ENCODE data around the gene ZNF660.
"Not testable (repeated sequence)": the region's sequence is repeated elsewhere in the genome, so short reads cannot be mapped to it uniquely, and the experiment has no call there.

ZNF660 gene

GRCh38 chr3:44584646-44585501 lies at the start of gene ZNF660:
Gene ZNF660 (plus strand): TSS chr3:44584964. CDS start chr3:44594194, 9,230 bp downstream.
- Histone ChIP-seq H3K9me3 (ENCODE audit: control insufficient read depth, insufficient read depth, low read length) (no peaks in the 10 kb centered on the region), H3K4me1 (ENCODE audit: control insufficient read depth, insufficient read depth, low read length) (peaks cover 2% of the 10 kb centered on the region), H3K9ac (ENCODE audit: low read depth, low read length) (peak within 1 kb of the TSS; percentile 96), H3K4me3 (ENCODE audit: low read depth, low read length) (peak within 1 kb of the TSS; percentile 92), H3K36me3 (ENCODE audit: control insufficient read depth, insufficient read depth, low read length) (peaks cover 8% of the 10 kb centered on the region), H3K27me3 (ENCODE audit: control insufficient read depth, insufficient read depth, low read length) (no peaks in the 10 kb centered on the region)

GRCh38 chr3:44535364-44535763 lies 49.4 kb upstream of the ZNF660 start:
- Histone ChIP-seq H3K4me3 (ENCODE audit: low read depth, low read length) (no peak overlapping the region), H3K36me3 (ENCODE audit: control insufficient read depth, insufficient read depth, low read length) (no peaks in the 10 kb centered on the region), H3K4me1 (ENCODE audit: control insufficient read depth, insufficient read depth, low read length) (no peaks in the 10 kb centered on the region), H3K9ac (ENCODE audit: low read depth, low read length) (no peak overlapping the region), H3K9me3 (ENCODE audit: control insufficient read depth, insufficient read depth, low read length) (no peaks in the 10 kb centered on the region), H3K27me3 (ENCODE audit: control insufficient read depth, insufficient read depth, low read length) (peaks cover 10% of the 10 kb centered on the region)

- H3K4me1 ChIP-seq (ENCODE audit: control insufficient read depth, insufficient read depth, low read length); H3K27me3 ChIP-seq (ENCODE audit: control insufficient read depth, insufficient read depth, low read length); H3K36me3 ChIP-seq (ENCODE audit: control insufficient read depth, insufficient read depth, low read length): not testable (repeated sequence)
These were observed 40.0 kb upstream of the ZNF660 start for GRCh38 chr3:44544811-44545210.

GRCh38 chr3:44554626-44555592 lies 29.9 kb upstream of the ZNF660 start, which contains the start of gene ZKSCAN7:
Gene ZKSCAN7 (plus strand): TSS chr3:44555193. CDS start chr3:44557048, 1,855 bp downstream.
- Histone ChIP-seq H3K9ac (ENCODE audit: low read depth, low read length) (peak within 1 kb of the TSS; percentile 96), H3K9me3 (ENCODE audit: control insufficient read depth, insufficient read depth, low read length) (no peaks in the 10 kb centered on the region), H3K4me1 (ENCODE audit: control insufficient read depth, insufficient read depth, low read length) (peaks cover 5% of the 10 kb centered on the region), H3K4me3 (ENCODE audit: low read depth, low read length) (peak within 1 kb of the TSS; percentile 99), H3K36me3 (ENCODE audit: control insufficient read depth, insufficient read depth, low read length) (peaks cover 14% of the 10 kb centered on the region), H3K27me3 (ENCODE audit: control insufficient read depth, insufficient read depth, low read length) (peaks cover 21% of the 10 kb centered on the region)

More at GRCh38 chr3:44544811-44545210, 40.0 kb upstream of the ZNF660 start:
- not testable (repeated sequence) for H3K4me3 ChIP-seq (ENCODE audit: low read depth, low read length); H3K9me3 ChIP-seq (ENCODE audit: control insufficient read depth, insufficient read depth, low read length); H3K9ac ChIP-seq (ENCODE audit: low read depth, low read length)

- Histone ChIP-seq H3K4me1 (ENCODE audit: control insufficient read depth, insufficient read depth, low read length) (peaks cover 5% of the 10 kb centered on the region), H3K27me3 (ENCODE audit: control insufficient read depth, insufficient read depth, low read length) (peaks cover 21% of the 10 kb centered on the region), H3K4me3 (ENCODE audit: low read depth, low read length) (peak overlapping the region; percentile 99), H3K9me3 (ENCODE audit: control insufficient read depth, insufficient read depth, low read length) (no peaks in the 10 kb centered on the region), H3K9ac (ENCODE audit: low read depth, low read length) (peak overlapping the region; percentile 96), H3K36me3 (ENCODE audit: control insufficient read depth, insufficient read depth, low read length) (peaks cover 18% of the 10 kb centered on the region)
These were observed 29.0 kb upstream of the ZNF660 start for GRCh38 chr3:44555723-44556122.

GRCh38 chr3:44557074-44557473 lies 27.7 kb upstream of the ZNF660 start:
- no peak overlapping the region for H3K4me3 ChIP-seq (ENCODE audit: low read depth, low read length)
- H3K27me3 ChIP-seq (ENCODE audit: control insufficient read depth, insufficient read depth, low read length): peaks cover 11% of the 10 kb centered on the region
- H3K36me3 ChIP-seq (ENCODE audit: control insufficient read depth, insufficient read depth, low read length): peaks cover 32% of the 10 kb centered on the region
- H3K9me3 ChIP-seq (ENCODE audit: control insufficient read depth, insufficient read depth, low read length): peaks cover 13% of the 10 kb centered on the region
- H3K4me1 ChIP-seq (ENCODE audit: control insufficient read depth, insufficient read depth, low read length): peaks cover 5% of the 10 kb centered on the region
- no peak overlapping the region for H3K9ac ChIP-seq (ENCODE audit: low read depth, low read length)

- Histone ChIP-seq H3K27me3 (ENCODE audit: control insufficient read depth, insufficient read depth, low read length) (no peaks in the 10 kb centered on the region), H3K4me1 (ENCODE audit: control insufficient read depth, insufficient read depth, low read length) (no peaks in the 10 kb centered on the region), H3K36me3 (ENCODE audit: control insufficient read depth, insufficient read depth, low read length) (peaks cover 31% of the 10 kb centered on the region), H3K4me3 (ENCODE audit: low read depth, low read length) (no peak overlapping the region), H3K9me3 (ENCODE audit: control insufficient read depth, insufficient read depth, low read length) (peaks cover 13% of the 10 kb centered on the region), H3K9ac (ENCODE audit: low read depth, low read length) (no peak overlapping the region)
These were observed 23.7 kb upstream of the ZNF660 start for GRCh38 chr3:44561076-44561475.

- Histone ChIP-seq H3K4me3 (ENCODE audit: low read depth, low read length) (no peak overlapping the region), H3K4me1 (ENCODE audit: control insufficient read depth, insufficient read depth, low read length) (no peaks in the 10 kb centered on the region), H3K36me3 (ENCODE audit: control insufficient read depth, insufficient read depth, low read length) (peaks cover 31% of the 10 kb centered on the region), H3K9ac (ENCODE audit: low read depth, low read length) (no peak overlapping the region), H3K9me3 (ENCODE audit: control insufficient read depth, insufficient read depth, low read length) (peaks cover 13% of the 10 kb centered on the region), H3K27me3 (ENCODE audit: control insufficient read depth, insufficient read depth, low read length) (no peaks in the 10 kb centered on the region)
These were observed 22.6 kb upstream of the ZNF660 start for GRCh38 chr3:44562147-44562546.

GRCh38 chr3:44568561-44568960 lies 16.2 kb upstream of the ZNF660 start:
- peaks cover 20% of the 10 kb centered on the region for H3K36me3 ChIP-seq (ENCODE audit: control insufficient read depth, insufficient read depth, low read length)
- H3K9me3 ChIP-seq (ENCODE audit: control insufficient read depth, insufficient read depth, low read length): peaks cover 6% of the 10 kb centered on the region
- no peaks in the 10 kb centered on the region for H3K4me1 ChIP-seq (ENCODE audit: control insufficient read depth, insufficient read depth, low read length)
- no peak overlapping the region for H3K4me3 ChIP-seq (ENCODE audit: low read depth, low read length)
- no peaks in the 10 kb centered on the region for H3K27me3 ChIP-seq (ENCODE audit: control insufficient read depth, insufficient read depth, low read length)
- no peak overlapping the region for H3K9ac ChIP-seq (ENCODE audit: low read depth, low read length)

- peaks cover 6% of the 10 kb centered on the region for H3K9me3 ChIP-seq (ENCODE audit: control insufficient read depth, insufficient read depth, low read length)
- no peaks in the 10 kb centered on the region for H3K27me3 ChIP-seq (ENCODE audit: control insufficient read depth, insufficient read depth, low read length)
- H3K4me1 ChIP-seq (ENCODE audit: control insufficient read depth, insufficient read depth, low read length): no peaks in the 10 kb centered on the region
- H3K4me3 ChIP-seq (ENCODE audit: low read depth, low read length): no peak overlapping the region
- no peak overlapping the region for H3K9ac ChIP-seq (ENCODE audit: low read depth, low read length)
- peaks cover 20% of the 10 kb centered on the region for H3K36me3 ChIP-seq (ENCODE audit: control insufficient read depth, insufficient read depth, low read length)
These were observed 13.7 kb upstream of the ZNF660 start for GRCh38 chr3:44571024-44571423.

GRCh38 chr3:44576613-44577012 lies 8.2 kb upstream of the ZNF660 start:
- no peaks in the 10 kb centered on the region for H3K9me3 ChIP-seq (ENCODE audit: control insufficient read depth, insufficient read depth, low read length)

More at GRCh38 chr3:44576613-44577012, 8.2 kb upstream of the ZNF660 start:
- Histone ChIP-seq H3K36me3 (ENCODE audit: control insufficient read depth, insufficient read depth, low read length) (no peaks in the 10 kb centered on the region), H3K9ac (ENCODE audit: low read depth, low read length) (no peak overlapping the region), H3K4me1 (ENCODE audit: control insufficient read depth, insufficient read depth, low read length) (no peaks in the 10 kb centered on the region), H3K4me3 (ENCODE audit: low read depth, low read length) (no peak overlapping the region), H3K27me3 (ENCODE audit: control insufficient read depth, insufficient read depth, low read length) (no peaks in the 10 kb centered on the region)

All from iPS-15b (cell line).